Measurements from ENCODE around the gene GPR153.

The GPR153 gene

DNA sequence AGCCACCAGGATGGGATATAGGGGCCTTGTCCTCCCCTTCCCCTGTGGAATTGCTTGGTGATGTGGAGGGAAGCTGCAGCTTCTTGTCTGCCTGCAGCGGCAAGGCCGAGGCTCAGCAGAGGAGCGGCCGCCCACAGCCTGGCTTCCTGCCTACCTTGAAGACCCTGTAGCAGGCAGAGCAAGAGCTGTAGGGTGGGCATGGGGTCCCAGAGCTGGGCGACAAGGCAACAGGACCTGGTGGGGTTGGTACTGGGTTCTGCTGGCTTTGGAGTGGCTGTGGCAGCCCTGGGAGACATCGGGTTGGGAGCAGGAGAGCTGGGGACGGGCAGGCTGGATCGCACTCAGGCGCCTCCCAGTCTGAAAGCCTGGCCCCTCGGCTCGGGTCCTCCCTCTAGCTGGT, 5.7 kb upstream of the GPR153 start:
- Histone ChIP-seq H3K4me3 (ENCODE audit: low read depth, low read length) (no peak overlapping the region), H3K36me3 (replicated peaks) (no peaks in the 10 kb centered on the region), H3K27me3 (replicated peaks) (no peaks in the 10 kb centered on the region), H3K27ac (no peak overlapping the region)
- in situ Hi-C loops (cut with HindIII; ENCODE audit: low pct_ligation_motif_present, low sequenced_read_pairs) = no loop called here
- TF ChIP-seq, protein P1, sequence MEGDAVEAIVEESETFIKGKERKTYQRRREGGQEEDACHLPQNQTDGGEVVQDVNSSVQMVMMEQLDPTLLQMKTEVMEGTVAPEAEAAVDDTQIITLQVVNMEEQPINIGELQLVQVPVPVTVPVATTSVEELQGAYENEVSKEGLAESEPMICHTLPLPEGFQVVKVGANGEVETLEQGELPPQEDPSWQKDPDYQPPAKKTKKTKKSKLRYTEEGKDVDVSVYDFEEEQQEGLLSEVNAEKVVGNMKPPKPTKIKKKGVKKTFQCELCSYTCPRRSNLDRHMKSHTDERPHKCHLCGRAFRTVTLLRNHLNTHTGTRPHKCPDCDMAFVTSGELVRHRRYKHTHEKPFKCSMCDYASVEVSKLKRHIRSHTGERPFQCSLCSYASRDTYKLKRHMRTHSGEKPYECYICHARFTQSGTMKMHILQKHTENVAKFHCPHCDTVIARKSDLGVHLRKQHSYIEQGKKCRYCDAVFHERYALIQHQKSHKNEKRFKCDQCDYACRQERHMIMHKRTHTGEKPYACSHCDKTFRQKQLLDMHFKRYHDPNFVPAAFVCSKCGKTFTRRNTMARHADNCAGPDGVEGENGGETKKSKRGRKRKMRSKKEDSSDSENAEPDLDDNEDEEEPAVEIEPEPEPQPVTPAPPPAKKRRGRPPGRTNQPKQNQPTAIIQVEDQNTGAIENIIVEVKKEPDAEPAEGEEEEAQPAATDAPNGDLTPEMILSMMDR (IDR thresholded peaks at IDR 0.05; ENCODE audit: low read depth, low read length, missing control alignments) = no peak
- DNase-seq = no peak

DNA sequence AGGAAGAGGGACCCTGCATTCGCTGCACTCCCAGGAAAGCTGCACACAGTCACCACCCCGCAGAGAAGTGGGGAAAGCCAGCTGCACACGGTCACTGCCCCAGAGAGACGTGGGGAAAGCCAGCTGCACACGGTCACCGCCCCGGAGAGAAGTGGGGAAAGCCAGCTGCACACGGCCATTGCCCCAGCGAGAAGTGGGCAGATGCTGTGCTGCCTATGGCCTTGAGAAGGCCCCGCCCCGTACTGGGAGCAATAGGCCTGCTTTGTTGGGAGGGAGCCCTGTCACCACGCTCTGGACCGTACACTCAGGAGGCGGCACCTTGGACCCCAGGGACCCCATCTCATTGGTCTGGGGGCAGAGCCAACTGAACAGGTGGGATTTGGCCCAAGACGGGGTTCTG, 4.3 kb upstream of the GPR153 start:
- DNase-seq = no peak
- in situ Hi-C loops (cut with HindIII; ENCODE audit: low pct_ligation_motif_present, low sequenced_read_pairs) = no loop called here
- no peak overlapping the region for H3K4me3 ChIP-seq (ENCODE audit: low read depth, low read length)
- H3K27me3 ChIP-seq (replicated peaks) = no peaks in the 10 kb centered on the region
- H3K27ac ChIP-seq = no peak overlapping the region
- TF ChIP-seq, protein P1 (IDR thresholded peaks at IDR 0.05; ENCODE audit: low read depth, low read length, missing control alignments) = no peak
- no peaks in the 10 kb centered on the region for H3K36me3 ChIP-seq (replicated peaks)

DNA sequence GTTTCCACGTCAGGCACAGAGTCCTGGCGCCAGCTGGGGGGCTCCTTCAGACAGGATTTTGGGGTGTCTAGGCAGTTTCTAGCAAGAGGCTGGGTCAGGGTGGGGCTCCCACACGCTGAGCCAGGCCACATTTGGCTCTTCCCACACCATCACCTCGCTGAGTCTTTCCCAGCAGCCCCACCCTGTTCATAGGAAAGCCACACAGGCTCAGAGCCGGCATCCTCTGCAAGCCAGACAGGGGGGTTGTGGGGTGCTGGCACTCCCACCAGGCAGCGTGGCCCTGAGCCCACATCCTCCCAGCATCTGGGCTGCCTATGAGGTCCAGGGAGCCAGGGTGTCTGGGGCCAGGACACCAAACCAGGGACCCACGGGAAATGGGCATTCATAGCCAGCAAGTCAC, 2.8 kb upstream of the GPR153 start:
- DNase-seq = no peak
- Histone ChIP-seq H3K36me3 (replicated peaks) (no peaks in the 10 kb centered on the region), H3K27ac (no peak overlapping the region), H3K27me3 (replicated peaks) (no peaks in the 10 kb centered on the region), H3K4me3 (ENCODE audit: low read depth, low read length) (no peak overlapping the region)
- in situ Hi-C loops (cut with HindIII; ENCODE audit: low pct_ligation_motif_present, low sequenced_read_pairs) = no loop called here
- TF ChIP-seq, protein P1 (IDR thresholded peaks at IDR 0.05; ENCODE audit: low read depth, low read length, missing control alignments) = no peak

DNA sequence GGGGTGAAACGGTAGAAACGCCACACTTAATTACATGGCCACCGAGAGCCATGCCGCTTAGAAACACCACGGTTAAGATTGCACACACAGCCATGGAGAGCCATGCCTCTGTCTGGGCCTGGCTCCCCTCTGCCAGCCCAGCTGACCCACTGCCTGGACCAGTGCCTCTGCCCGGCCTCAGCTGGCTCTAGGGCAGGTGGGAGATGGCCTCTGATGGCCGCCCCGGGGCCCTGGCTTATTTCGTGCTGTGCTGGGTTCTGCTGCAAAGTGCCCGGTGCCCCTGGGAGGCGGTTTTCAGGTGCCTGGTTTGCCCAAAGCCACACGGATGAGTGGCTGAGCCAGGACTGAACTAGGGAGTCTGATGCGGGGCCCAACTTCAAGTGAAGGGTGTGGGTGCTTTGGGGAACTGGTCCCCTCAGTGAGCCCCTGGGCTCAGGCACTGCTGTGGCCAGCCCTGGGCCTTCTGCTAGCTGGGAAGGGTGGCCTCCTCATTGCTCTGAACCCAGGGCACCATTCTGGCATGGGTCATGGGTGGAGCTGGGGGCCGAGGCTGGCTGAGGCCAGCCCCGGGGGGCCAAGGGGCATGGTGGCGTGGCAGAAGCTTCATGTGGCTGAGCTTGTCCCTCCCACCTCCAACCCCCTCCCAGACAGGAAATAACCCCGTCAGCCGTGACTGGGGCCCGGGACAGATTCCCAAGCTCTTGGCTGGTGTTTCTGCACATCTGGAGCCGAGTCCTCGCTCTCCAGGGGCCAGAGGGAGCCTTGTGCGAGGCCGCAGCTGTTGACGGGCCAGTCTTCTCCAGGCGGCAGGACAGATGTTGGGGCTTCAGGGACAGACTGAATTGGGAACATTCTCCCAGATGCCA, 1.9 kb upstream of the GPR153 start:
- in situ Hi-C loops (cut with HindIII; ENCODE audit: low pct_ligation_motif_present, low sequenced_read_pairs) = no loop called here
- Histone ChIP-seq H3K36me3 (replicated peaks) (no peaks in the 10 kb centered on the region), H3K27ac (no peak overlapping the region), H3K4me3 (ENCODE audit: low read depth, low read length) (no peak overlapping the region), H3K27me3 (replicated peaks) (no peaks in the 10 kb centered on the region)
- TF ChIP-seq, protein P1 (IDR thresholded peaks at IDR 0.05; ENCODE audit: low read depth, low read length, missing control alignments) = no peak
- DNase-seq = no peak

DNA sequence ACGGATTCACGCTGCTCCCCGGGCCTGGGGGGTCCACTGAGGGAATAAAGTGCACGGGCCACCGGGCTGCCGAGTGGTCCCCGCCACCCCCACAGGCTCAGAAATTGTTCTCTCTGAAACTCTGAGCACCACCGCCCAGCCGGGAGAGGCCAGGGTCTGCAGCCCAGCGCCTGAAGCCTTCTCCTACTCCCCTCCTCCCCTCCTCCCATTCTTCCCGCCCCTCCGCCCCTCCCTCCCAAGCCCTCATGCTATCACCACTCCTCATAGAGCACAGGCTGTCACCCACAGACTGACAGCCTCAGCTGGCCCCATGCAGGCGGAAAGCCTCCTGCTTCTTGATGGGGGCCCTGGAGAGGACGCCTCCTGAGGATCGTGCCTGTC, 707 bp upstream of the GPR153 start:
- in situ Hi-C loops (cut with HindIII; ENCODE audit: low pct_ligation_motif_present, low sequenced_read_pairs) = no loop called here
- peak overlapping the region; percentile 39 for H3K4me3 ChIP-seq (ENCODE audit: low read depth, low read length)
- H3K27me3 ChIP-seq (replicated peaks) = no peaks in the 10 kb centered on the region
- no peak for DNase-seq
- H3K36me3 ChIP-seq (replicated peaks) = no peaks in the 10 kb centered on the region
- TF ChIP-seq, protein P1 (IDR thresholded peaks at IDR 0.05; ENCODE audit: low read depth, low read length, missing control alignments) = no peak
- H3K27ac ChIP-seq = no peak overlapping the region

Data from brain microvascular endothelial cell (primary cell).